Endometrium (tissue), 2 donors: ENCODE measurements around the gene CBX4.

Experiments used
- FAIRE-seq: peaks from 2 replicates; lab custom pipeline; 2012; peaks lifted over from hg19 to GRCh38; lab: Jason Lieb, UNC
- donor health status: control.
- donor health status: control.

The CBX4 gene

DNA sequence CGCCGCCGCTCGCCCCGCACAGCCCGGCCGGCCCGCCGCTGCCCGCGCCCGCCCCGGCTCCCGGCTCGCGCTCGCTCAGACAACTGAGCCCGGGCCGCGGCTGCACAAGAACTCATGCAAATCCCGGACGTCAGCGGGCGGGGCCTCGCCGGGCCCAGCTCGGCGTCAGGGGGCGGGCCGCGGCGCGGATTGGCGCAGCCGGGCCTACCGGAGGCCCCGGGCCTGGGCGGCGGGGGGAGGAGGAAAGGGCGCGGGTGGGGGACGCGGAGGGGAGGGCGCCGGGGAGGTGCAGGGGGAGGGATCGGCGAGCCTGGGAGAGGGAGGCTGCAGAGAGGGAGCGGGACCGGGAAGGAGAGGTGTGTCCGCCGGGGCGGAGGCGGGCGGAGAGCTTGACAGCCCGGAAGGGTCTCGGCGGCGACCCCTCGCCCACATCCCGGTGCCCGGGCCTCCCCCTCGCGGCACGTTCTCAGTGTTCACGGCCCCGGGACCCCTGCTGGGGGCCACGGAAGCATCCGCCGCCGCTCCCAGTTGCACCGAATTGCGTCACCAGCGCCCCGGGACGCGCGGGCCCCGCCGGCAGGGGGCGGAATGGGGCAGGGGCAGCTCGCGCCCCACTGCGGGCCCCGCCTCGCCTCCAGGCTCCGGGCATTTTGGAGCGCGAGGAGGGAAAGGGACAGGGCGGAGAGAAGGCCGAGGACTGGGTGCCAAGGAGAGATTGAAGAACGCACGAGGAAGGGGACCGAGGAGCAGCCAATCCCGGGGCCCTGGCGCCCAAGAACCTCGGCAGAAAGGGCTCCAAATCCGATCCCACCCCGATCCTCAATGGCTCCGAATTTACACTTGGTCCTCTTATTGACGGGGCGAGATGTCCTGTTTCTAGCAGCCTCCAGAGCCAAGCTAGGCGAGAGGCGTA lies at the start of gene CBX4:
TSS of gene CBX4 (minus strand) at position 85 of the 913 bp plus-strand sequence. CDS start 189 bp downstream, outside the sequence.
- FAIRE-seq, result no peak

DNA sequence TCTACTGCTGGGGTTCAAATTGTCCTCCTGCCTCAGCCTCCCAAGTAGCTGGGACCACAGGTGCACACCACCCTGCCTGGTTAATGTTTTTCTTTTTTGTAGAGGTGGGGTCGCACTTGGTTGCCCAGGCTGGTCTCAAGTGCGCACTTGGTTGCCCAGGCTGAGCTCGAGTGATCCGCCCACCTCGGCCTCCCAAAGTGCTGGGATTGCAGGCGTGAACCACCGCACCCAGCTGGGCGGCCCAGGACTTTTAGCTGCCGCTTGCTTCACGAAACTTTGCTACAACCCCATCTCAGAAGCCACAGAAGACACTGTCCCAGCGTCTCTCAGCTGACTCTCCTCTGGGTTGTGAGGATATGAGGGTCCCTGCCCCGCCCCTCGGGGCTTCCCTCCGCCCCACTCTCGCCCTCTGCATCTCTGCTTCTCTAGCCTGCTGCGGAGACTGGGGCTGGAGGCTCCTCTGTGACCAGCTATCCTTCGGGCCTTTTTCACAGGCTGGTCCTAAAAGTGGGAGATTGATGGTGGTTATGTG lies 48.8 kb upstream of the CBX4 start:
- no peak for FAIRE-seq

DNA sequence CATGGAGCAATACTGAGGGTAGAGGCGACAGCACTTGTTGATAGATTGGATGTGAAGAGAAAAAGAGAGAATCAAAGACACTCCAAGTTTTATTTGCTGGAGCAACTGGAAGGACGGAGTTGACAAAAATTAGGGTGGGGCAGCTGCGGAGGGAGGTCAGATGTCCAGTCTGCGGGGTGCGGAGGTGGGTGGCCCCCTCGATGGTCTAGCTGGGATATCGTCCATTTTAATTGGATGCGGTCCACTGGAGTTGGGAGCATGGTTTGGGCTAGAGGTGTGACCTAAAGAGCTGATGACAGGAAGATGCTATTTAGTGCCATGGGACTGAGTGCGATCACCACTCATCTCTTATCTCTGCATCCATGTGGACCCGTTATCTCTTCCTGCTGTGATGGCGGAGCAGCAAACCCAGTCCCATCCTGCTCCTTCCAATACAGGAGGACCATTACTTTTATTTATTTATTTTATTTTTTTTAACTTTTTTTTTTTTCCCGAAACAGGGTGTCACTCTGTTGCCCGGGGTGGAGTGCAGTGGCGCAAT lies 48.3 kb upstream of the CBX4 start:
- FAIRE-seq, result no peak

DNA sequence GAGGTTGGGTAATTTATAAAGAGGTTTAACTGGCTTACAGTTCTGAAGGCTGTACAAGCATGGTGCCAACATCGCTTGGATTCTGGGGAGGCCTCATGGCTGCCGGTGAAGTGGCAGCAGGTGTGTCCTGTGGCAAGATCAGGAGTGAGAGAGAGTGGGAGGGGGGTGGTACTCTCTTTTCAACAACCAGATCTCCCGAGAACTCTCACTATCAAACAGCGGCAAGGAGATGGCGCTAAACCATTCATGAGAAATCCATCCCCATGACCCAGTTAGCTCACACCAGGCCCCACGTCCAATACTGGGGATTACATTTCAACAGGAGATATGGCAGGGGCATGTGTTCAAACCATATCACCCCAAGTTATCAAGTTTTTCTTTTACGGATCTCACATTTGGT lies 44.0 kb upstream of the CBX4 start:
- no peak for FAIRE-seq

DNA sequence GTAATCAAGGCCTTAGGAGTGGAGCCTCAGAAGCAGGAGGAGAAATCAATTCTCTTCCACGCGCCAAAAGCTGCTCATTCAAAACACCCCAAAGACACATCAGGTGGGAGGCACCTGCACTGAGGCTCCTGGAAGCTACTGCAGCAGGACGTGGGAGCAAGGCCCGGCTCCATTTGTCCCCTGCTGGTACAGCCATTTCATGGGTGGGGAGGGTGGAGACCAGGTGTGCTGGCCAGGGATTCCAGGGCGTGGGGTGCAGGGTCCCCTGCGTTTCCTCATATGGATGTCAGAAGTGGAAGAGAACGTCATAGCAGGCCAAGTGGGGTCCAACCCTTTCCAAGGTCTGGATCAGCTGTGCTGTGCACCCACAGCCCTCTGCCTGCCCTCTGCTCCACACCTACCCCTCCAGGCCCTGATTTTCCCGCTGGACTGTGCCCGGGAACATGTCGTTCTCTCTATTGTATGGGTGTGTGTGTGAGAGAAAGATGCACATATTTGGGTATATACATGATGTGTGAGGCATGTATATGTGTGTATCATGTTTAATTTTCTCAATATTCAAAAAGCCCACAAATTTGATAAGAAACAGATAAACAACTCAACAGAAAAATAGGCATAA lies 39.2 kb upstream of the CBX4 start:
- FAIRE-seq, result no peak

DNA sequence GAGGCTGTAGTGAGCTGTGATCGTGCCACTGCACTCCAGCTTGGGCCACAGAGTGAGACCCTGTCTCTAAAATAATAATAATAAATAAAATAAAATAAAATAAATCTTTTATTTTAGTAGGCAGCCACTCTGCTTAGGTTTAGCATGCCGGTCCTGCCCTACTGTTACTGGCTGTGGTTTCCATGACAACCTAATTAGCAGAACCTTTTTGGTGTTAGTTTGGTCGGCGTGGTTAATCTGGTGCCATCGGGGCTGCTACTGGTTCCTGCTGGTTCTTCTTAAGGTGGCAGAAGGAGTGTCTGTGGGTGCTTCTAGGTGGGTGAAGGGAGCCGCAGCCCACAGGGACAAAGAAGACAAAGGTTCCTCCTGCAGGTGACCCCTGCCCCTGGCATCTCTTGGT lies 37.8 kb upstream of the CBX4 start:
- no peak for FAIRE-seq

DNA sequence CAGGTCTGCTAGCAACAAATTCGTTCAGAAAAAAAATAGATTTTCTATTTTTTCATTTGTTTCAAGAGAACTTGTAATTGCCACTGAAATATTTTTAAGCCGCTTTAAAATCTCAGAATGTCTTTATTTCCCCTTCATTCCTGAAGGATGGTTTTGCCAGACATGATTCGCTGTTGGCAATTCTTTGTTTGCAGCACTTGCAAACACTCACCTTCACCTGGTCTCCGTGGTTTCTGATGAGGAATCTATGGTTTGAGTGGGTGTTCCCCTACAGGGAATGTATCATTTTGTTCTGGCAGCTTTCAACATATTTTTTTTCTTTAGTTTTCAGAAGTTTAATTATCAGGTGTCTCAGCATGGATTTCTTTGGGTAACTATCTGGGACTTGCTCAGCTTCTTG lies 36.3 kb upstream of the CBX4 start:
- FAIRE-seq, result no peak

DNA sequence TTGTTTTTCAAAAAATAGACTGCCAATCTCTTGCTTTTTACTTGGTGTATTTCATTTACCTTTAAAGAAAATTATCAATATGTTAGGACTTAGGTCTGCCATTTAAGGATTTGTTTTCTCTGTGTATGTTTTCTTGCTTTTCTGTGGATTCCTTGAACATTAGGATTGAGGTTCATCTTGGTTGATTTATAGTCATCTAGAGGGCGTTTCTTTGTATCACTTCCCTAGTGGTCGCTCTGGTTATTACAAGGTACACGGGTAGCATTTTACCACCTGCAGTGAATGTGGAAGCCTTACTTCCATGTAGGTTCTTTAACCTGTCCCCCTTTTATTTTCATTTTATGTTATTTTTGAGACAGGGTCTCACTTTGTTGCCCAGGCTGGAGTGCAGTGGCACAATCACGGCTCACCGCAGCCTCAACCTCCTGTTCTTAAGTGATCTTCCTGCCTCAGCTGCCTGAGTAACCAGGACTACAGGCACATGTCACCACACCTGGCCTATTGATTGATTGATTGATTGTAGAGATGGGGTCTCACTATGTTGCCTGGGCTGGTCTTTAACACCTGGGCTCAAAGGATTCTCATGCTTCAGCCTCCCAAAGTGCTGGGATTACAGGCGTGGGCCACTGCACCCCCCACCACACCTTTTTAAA lies 35.2 kb upstream of the CBX4 start:
- no peak for FAIRE-seq

DNA sequence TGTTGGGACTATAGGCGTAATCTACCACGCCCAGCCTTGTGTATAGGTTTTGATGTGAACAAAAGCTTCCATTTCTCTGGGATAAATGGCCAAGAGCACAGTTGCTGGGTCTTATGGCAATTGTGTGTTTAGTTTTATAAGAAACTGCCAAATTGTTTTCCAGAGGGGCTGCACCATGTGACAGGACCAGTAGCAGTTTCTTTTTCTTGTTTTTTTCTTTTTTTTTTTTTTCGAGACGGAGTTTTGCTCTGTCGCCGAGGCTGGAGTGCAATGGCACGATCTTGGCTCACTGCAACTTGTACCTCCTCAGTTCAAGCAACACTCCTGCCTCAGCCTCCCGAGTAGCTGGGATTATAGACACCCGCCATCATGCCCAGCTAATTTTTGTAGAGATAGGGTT lies 34.3 kb upstream of the CBX4 start:
- FAIRE-seq, result no peak

DNA sequence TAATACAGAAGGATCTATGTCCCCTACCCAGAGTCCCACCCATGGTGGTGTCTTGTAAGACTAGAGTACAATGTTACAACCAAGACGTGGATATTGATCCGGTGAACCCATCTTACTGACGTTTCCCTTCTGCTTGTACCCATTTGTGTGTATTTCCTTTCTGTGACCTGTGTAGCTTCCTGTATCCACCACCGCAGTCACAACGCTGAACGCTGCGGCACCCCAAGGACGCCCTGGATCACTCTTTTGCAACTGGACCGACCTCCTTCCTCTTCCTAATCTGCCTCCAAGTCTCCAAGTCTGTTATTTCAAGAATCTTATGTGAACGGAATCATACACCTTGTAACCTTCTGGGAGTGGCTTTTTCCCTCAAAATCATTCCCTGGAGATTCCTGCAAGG lies 33.5 kb upstream of the CBX4 start:
- FAIRE-seq, result no peak

DNA sequence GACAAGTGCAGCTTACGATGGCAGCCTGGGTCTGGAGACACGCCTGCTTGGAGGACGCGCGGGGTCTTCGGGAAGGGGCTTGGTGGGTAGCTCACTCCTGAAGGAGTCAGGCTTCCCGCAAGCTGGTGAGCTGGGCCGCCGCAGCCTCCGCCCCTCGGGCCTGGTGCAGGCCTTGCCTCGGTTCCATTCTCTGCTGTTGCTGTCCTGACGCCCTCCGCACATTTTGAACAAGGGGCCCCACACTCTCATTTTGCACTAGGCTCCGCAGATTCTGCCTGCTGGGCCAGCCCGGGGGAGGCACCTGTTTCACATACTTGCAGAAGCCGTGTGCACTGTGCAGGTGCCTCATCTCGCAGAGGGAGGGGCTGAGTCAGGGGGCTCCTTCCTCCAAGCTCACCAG lies 31.9 kb upstream of the CBX4 start:
- FAIRE-seq, result no peak

DNA sequence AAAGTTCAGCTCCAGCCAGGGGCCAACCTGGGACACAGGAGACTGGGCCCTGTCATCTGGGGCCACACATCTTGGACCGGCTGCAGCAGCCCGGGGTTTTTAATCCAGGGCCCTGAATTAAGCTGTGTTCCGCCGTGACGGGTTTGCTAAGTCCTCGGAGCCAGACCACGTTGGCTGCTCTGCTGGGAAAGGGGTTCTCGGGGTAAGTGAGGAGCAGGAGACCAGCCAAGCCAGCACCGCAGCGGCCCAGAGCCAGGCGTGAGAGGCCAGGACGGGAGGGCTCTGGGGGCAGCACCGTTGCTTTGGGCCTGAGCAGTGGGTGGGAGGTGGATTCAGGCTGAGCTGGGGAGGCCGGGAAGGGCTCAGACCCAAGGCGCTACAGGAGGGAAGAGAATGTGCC lies 31.3 kb upstream of the CBX4 start:
- FAIRE-seq, result no peak

DNA sequence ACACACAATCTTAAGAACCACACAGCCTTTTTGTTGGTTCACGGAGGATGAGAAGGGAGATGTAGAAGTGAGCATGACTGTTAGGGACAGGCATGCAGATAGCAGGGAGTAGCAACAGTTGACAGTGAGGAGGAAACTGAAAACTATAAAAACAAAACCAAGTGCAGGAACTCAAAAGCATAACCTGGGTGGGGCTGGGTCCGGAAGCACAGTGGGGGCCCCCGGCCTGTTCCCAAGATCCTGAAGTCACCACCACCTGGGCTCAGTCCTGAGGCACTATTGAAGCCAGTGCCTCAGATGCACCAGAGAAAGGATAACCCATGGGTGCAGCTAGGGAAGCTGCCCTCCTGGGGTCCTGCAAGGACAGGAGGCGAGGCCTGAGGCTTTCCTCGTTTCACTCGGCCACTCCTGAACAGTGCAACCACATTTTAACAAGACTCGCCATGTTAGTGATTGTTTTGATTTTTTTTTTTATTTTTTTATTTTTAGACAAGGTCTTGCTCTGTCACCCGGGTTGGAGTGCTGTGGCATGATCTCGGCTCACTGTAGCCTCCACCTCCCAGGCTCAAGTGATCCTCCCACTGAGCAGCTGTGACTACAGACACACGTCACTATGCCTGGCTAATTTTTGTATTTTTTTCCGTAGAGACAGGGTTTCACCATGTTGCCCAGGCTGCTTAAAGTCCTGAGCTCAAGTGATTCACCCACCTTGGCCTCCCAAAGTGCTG lies 27.7 kb upstream of the CBX4 start:
- no peak for FAIRE-seq

DNA sequence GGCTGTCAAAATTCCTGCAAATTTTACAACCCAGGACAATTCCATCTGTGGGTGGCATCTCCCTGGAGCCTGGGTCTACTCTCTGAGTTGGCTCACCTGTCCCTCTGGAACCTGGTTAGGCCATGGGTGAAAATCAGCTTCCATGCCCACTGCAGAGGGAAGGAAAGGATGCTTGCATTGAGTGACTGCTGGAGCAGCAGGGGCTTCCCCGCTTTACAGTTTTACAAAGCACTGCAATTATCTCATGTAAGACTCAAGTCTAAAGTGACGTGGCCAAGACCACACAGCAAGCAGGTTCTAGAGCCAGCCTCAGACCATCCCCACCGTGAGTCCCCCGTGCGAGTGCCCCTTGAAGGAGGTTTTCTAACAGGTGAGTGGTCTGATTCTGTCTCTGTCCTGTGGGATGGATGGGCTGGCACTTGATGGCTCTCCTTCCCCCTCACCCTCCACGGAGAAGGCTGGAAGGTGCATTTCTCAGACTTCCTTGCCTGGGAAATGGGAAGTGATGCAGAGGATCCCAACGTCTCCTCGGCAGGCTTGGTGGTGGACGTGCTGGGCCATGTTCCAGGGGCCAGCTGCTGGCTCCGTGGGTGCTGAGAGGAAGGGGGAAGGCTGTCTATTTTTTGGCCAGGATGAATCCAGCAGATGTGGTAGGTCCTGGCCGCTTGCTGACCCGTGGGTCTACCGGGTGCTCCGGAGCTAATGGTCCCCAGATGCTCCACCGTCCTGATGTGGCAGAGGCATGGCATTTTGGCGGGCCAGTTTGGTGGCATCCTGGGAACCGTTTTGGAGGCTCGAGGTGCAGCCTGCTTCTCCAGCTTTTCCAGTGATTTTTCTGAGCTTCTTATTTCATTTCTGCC lies 26.3 kb upstream of the CBX4 start:
- no peak for FAIRE-seq

DNA sequence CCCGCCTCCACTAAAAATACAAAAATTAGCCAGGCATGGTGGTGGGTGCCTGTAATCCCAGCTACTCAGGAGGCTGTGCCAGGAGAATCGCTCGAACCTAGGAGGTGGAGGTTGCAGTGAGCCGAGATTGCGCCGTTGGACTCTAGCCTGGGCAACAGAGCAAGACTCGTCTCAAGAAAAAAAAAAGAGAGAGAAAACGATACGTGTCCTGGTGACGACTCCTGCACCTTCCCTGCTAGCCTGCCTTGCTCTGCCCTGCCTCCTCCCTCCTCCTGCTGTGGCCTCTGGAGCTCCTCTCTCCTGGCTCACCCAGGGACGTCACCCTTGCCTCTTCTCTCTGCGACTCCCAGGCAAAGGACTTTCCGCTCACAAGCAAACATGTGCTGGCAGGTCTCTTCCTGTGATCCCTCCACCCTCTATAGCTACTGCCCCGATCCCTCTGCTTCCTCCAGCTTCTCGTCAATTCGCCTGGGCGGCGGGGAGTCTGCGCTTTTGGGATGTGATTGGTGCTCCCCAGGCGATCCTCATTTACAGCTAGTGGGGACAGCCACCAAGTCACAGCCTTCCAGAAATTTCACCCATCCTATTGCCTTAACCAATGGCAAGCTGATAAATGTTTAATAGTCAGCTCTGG lies 25.5 kb upstream of the CBX4 start:
- no peak for FAIRE-seq

DNA sequence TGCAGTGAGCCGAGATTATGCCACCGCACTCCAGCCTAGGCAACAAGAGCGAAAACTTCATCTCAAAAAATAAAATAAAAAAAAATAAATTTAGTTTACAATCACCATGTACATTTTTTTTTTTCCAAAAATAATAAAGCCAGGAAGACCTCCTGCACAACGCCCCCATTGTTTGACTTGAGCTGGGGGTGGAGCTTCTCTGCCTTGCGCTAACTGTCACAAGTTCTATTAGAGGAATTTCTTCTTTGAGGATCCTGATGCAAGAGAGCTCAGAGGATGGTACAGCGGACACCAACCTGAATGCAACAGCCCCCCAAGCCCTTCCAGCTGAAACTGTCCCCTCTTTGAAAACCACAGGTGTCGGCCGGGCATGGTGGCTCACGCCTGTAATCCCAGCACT lies 24.9 kb upstream of the CBX4 start:
- FAIRE-seq, result no peak

DNA sequence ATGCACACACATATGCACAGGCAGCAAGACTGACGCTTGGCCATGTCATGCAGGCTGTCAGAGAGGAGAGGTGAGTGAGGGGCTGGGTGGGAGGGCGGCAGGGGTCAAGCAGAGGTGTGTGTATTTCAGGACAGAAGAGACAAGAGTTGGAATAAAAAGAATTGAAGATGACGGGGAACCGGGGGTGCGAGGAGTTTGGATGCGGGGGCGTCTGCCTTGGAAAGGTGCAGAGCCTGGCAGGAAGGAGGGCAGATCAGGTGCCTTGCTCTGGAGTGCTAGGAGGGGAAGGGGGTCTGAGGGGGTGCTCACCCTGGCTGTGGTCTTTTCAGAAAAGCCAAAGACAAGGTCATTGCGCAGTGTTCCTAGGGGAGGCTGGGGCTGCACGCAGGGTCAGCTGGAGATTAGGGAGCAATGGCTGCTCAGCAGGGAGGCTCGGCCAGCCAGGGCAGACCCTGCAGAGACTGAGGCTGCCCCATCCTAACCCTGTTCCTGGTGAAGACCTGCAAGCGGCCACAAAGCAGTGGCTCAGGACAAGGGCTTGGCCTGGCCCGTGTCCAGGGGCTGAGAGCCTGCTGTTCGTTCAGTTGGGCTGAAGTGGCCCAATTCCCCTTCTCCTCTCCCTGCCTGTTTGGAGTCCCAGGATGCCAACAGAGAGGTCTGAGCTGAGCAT lies 23.7 kb upstream of the CBX4 start:
- no peak for FAIRE-seq

DNA sequence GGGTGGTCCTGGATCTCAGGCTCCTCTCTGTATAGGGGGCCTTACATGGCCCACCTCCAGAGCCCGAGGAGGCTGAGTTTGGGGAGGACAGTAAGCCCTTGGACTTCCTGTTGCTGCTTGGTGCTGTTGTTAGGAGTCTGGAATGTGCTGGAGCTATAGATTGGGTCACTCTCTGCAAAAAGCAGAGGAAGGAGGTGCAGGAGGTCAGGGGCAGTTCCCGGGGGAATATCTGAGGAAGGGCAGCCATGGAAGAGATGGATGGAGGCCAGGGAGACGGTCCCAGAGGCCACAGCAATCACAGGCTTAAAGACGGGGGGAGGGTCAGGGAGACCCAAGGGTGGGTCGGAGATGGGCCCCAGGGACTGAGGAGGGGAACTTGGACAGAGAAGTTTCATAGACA lies 23.0 kb upstream of the CBX4 start:
- no peak for FAIRE-seq

DNA sequence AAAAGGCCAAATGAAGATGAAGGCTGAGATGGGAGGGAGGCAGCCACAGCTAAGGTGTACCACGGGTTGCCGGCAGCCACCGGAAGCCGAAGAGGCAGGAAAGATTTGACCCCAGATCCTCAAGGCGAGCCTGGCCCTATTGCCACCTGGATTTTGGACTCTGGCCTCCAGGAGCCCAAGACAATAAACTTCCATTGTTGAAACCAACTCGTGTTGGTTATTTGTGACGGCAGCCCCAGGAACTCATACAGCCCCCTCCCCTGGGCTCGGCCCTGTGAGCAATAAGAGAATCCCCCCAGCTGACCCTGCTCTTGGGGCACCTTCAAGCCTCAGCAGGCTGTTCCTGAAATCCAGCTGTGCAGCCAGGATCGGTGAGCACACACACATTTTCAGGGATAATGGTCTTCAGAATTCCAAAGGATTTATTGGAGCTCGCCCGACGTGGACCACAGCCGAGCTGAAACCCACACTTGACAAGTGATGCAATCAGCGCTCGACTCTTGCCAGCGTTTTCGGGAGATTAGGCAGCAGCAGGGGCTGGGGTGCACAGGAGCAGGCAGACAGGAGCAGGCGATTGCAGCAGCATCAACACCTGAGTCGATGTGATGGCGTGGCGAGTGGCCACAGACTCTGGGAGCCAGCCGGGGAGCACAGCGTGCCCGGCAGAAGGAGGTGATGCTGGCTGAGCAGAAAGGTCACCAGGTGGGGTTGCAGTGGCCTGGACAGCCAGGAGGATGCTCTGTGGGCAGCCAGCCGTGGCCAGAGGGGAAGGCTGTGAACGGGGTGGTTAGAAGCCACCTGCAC lies 22.4 kb upstream of the CBX4 start:
- FAIRE-seq, result no peak
